ENCODE results near the gene PITPNM3. TPM values are rescaled to one million over a fixed set of nuclear protein-coding genes. Genes with fewer than 3 reads are reported as not detected.
A peak's percentile ranks its signal among the peaks of the same experiment; 100 is the strongest.

Gene PITPNM3
- total RNA-seq, 2 donors from 2014 or later = 1.3 to 3.4 TPM

GRCh38 chr17:6421700-6422604 is 134.4 kb downstream of the PITPNM3 start:
- H3K36me3 ChIP-seq (replicated peaks in 1 of 2; ENCODE audit: insufficient read depth in 1 of 2, low read depth in 2 of 2) = no peaks in the 10 kb centered on the region
- H3K4me1 ChIP-seq = no peaks in the 10 kb centered on the region
- H3K9me3 ChIP-seq = no peaks in the 10 kb centered on the region
- peak; percentile 68 for ATAC-seq
- no peaks in the 10 kb centered on the region for H3K27me3 ChIP-seq
- DNase-seq = peak; percentile 74 to 80 (median 78)
- H3K27ac ChIP-seq = no peak overlapping the region
- 20 to 23% methylated on average over 7 to 13 of the region's 13 CpGs for WGBS, 2 donors
- H3K4me3 ChIP-seq = no peak overlapping the region
- intact Hi-C loops (cut with DNase I) = loop anchor here (2.0 kb wide), 1 partner anchor 835 kb away; no protein-coding TSS in a partner anchor
- TF ChIP-seq, protein P1, sequence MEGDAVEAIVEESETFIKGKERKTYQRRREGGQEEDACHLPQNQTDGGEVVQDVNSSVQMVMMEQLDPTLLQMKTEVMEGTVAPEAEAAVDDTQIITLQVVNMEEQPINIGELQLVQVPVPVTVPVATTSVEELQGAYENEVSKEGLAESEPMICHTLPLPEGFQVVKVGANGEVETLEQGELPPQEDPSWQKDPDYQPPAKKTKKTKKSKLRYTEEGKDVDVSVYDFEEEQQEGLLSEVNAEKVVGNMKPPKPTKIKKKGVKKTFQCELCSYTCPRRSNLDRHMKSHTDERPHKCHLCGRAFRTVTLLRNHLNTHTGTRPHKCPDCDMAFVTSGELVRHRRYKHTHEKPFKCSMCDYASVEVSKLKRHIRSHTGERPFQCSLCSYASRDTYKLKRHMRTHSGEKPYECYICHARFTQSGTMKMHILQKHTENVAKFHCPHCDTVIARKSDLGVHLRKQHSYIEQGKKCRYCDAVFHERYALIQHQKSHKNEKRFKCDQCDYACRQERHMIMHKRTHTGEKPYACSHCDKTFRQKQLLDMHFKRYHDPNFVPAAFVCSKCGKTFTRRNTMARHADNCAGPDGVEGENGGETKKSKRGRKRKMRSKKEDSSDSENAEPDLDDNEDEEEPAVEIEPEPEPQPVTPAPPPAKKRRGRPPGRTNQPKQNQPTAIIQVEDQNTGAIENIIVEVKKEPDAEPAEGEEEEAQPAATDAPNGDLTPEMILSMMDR (IDR thresholded peaks at IDR 0.05) = peak; percentile 71 to 86 (median 80)
- TF ChIP-seq POLR2A (IDR thresholded peaks at IDR 0.05) = no peak

DNA sequence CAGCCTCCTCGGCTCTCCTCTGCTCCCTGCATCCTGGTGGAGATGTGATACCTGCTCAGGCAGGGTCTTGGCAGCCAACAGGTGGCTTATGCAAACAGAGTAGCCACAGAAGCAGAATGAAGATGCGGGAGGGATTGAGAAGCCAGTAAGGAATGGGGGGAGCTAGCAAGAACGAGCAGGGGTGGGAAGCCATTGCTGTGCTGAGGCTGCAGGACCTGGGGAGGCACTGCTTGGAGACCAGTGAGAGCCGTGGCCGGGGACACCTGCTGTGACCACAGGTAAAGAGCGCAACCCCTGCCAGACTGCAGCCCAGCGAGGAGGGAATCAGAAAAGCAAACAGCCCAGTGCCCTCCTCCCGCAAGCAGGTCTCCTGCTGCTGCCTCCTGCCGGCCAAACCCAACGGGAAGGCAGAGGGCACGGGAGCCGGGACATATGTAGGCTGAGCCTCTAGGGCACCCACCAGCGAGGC is 136.1 kb downstream of the PITPNM3 start:
- Histone ChIP-seq H3K27ac (no peak overlapping the region), H3K4me3 (no peak overlapping the region), H3K36me3 (replicated peaks in 1 of 2; ENCODE audit: insufficient read depth in 1 of 2, low read depth in 2 of 2) (no peaks in the 10 kb centered on the region), H3K9me3 (no peaks in the 10 kb centered on the region), H3K4me1 (no peaks in the 10 kb centered on the region), H3K27me3 (no peaks in the 10 kb centered on the region)
- WGBS, 2 donors = 6 to 13% methylated on average over 13 of the region's 13 CpGs
- DNase-seq (peak in 2 of 4 donors; percentile 16 to 28), ATAC-seq (no peak)
- intact Hi-C loops (cut with DNase I) = loop anchor here (2.0 kb wide), 1 partner anchor 833 kb away; no protein-coding TSS in a partner anchor
- TF ChIP-seq POLR2A (IDR thresholded peaks at IDR 0.05) = no peak
- TF ChIP-seq, protein P1 (IDR thresholded peaks at IDR 0.05) = peak in 1 of 7 experiments; percentile 21

DNA sequence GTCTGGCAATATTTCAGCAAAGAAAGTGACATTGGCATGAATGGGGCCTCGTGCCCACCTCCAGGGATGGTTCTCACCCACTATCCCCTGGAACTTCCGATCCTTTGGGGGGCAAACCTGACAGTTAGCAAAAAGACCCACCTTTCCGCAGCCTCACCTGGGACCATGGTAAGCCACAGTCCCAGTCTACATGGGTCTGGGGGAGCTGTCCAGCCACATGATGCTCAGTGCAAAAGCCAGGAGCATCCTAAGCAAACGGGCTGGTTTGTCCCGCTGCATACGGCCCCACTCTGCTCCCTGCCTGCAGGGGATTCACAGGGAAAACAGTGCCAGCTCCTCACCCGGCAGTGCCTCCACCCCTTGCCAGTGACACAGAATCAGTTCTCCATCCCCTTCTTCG is 140.7 kb downstream of the PITPNM3 start:
- no peaks in the 10 kb centered on the region for H3K9me3 ChIP-seq
- H3K27ac ChIP-seq = no peak overlapping the region
- TF ChIP-seq POLR2A (IDR thresholded peaks at IDR 0.05) = no peak
- TF ChIP-seq, protein P1 (IDR thresholded peaks at IDR 0.05) = no peak
- H3K4me1 ChIP-seq = no peaks in the 10 kb centered on the region
- H3K27me3 ChIP-seq = no peaks in the 10 kb centered on the region
- H3K4me3 ChIP-seq = no peak overlapping the region
- no peaks in the 10 kb centered on the region for H3K36me3 ChIP-seq (replicated peaks in 1 of 2; ENCODE audit: insufficient read depth in 1 of 2, low read depth in 2 of 2)
- DNase-seq (no peak), ATAC-seq (no peak)
- intact Hi-C loops (cut with DNase I) = no loop called here
- WGBS, 2 donors = 55 to 63% methylated on average over 4 to 8 of the region's 8 CpGs

- Histone ChIP-seq H3K36me3 (replicated peaks in 1 of 2; ENCODE audit: insufficient read depth in 1 of 2, low read depth in 2 of 2) (no peaks in the 10 kb centered on the region), H3K27me3 (no peaks in the 10 kb centered on the region), H3K4me1 (no peaks in the 10 kb centered on the region), H3K4me3 (no peak overlapping the region), H3K27ac (no peak overlapping the region), H3K9me3 (no peaks in the 10 kb centered on the region)
- TF ChIP-seq, protein P1 (IDR thresholded peaks at IDR 0.05) = peak in 5 of 7 experiments; percentile 18 to 33 (median 27)
- no peak for TF ChIP-seq POLR2A (IDR thresholded peaks at IDR 0.05)
- DNase-seq = no peak
- intact Hi-C loops (cut with DNase I) = no loop called here
- ATAC-seq = no peak
- WGBS, 2 donors = 68 to 83% methylated on average over 1 of the region's 1 CpG
Measured at GRCh38 chr17:6413065-6413464, 143.3 kb downstream of the PITPNM3 start.
